Right renal pelvis (tissue), 4 donors: Measurements from ENCODE around the gene ANKS1B. TPM values are rescaled to one million over a fixed set of nuclear protein-coding genes. Genes with fewer than 3 reads are reported as not detected.
"Not testable (repeated sequence)": the region's sequence is repeated elsewhere in the genome, so short reads cannot be mapped to it uniquely, and the experiment has no call there.

ENCODE experiments used
- DNase-seq, 4 donors: peaks; one replicate each; pipeline ENCODE4 v3.0.0-alpha.2; 2013; ENCODE audit warnings: low read depth in 4 of 4, low spot score in 3 of 4, missing footprints in 1 of 4
- polyA plus RNA-seq, 4 donors: library from polyadenylated mRNA; unstranded; fragments of 120-200 nt; gene quantifications; one replicate each; pipeline ENCODE4 v1.2.1, GENCODE V29; 2013; ENCODE audit not compliant: insufficient read length in 4 of 4

The ANKS1B gene
- polyA plus RNA-seq, 4 donors, result 3.1 to 3.9 (median 3.7) TPM

DNA sequence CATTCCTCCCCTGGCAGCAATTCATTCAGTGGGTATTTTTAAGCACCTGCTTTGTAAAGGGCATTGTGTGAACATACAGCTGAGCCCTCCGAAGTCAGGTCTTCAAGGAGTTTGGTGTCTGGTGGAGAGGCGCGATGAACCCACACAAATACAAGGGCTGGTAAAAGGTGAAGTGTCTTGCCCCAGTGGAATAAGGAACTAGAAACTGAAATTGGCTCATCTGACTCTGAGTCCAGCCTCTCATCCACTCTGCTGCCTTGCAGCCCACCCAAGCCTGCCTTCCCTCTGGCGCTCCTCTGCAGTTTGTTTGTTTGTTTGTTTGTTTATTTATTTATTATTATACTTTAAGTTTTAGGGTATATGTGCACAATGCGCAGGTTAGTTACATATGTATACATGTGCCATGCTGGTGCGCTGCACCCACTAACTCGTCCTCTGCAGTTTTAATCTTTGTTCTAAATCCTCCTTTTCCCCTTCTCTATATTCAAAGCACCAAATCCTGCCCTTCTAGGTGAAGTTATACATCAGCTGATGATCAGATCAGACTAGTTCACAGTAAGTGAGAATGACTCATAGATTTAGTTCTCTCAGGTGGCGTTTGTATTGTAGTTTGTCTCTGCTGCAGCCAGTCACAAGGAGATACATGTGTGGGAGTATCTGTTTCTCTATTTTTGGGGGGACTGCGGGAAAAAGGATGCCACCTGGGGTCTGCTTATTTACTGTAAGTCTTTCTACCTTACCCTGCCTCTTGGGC, 945.2 kb downstream of the ANKS1B start:
- DNase-seq, result no peak

GRCh38 chr12:99036566-99036965, 948.2 kb downstream of the ANKS1B start:
- no peak for DNase-seq

DNA sequence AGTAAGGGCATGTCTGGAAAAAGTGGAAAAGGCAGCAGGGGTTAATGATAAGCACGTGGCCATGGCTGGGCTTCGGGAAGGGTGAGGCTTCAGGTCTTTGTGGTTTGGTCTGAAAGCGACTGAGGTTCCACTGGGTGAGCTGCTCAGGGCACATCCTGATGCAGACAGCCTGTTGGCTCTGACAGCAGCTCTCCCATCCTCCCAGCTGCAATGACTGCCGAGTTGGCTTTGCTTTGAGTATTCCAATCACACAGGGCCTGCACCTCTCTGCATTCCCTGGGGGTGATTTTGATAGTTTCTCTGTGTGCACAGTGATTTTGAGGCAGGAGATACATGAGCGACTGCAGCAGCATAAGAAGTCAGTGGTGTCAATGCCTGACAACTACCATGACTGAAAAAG, 948.9 kb downstream of the ANKS1B start:
- DNase-seq, result no peak

DNA sequence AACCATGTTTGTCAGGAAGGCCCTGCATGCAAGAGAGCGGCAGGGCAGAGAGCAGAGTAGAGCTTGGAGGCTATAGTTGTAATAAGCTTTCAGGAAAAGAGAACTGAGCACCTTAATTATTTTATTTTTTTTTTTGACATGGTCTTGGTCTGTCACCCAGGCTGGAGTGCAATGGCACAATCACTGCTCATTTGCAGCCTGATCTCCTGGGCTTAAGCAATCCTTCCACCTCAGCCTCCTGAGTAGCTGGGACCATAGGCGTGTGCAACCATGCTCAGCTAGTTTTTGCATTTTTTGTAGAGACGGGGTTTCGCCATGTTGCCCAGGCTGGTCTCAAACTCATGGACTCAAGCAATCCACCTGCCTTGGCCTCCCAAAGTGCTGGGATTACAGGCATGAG, 950.5 kb downstream of the ANKS1B start:
- DNase-seq, result not testable (repeated sequence)

GRCh38 chr12:99029511-99030271, 955.0 kb downstream of the ANKS1B start:
- DNase-seq, result no peak

- no peak for DNase-seq
These were observed 957.3 kb downstream of the ANKS1B start for GRCh38 chr12:99027461-99027860.

GRCh38 chr12:99027055-99027393, 957.7 kb downstream of the ANKS1B start:
- no peak for DNase-seq

- DNase-seq, result no peak
These were observed 958.2 kb downstream of the ANKS1B start for GRCh38 chr12:99026332-99027054.

GRCh38 chr12:99024870-99025269, 959.9 kb downstream of the ANKS1B start:
- no peak for DNase-seq

- DNase-seq, result no peak
These were observed 960.5 kb downstream of the ANKS1B start for GRCh38 chr12:99024191-99024590.

- no peak for DNase-seq
These were observed 963.9 kb downstream of the ANKS1B start for GRCh38 chr12:99020871-99021270.

DNA sequence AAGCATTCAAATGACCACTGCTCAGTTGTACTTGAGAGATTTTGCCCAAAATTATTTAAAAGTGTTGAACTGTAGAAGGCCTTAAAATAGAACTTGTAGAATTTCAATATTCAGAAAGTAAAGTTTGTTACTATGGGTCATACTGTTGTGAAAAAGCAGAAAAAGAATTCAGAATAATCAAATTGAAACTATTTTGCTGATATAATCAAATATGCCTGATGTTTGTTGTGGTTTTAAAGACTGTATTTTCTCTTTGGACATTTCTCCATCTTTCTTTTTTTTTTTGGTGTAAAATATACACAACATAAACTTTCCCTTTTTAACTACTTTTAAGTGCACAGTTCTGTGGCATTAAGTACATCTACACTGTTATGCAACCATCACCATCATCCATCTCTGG, 964.9 kb downstream of the ANKS1B start:
- no peak for DNase-seq

GRCh38 chr12:99017971-99018370, 966.8 kb downstream of the ANKS1B start:
- DNase-seq, result no peak

GRCh38 chr12:99009654-99010296, 975.0 kb downstream of the ANKS1B start:
- no peak for DNase-seq

DNA sequence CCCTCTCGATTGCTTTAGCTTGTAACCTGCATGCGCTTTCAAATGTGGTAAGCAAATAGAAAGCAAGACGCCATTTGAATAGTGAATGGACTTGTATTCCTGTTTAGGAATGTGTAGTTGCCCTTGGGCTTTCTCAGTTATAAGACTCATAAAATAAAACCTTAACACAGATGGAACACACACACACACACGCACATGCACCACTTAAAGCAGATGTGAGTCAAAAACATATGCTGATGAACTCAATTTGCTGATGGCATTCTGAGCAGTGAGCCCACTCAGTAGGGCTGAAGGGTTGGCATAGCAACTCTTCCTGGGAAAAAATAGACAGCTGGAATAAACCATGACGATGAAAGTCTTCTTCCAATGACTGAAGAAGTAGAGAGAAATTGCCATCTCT, 979.1 kb downstream of the ANKS1B start:
- no peak for DNase-seq

GRCh38 chr12:99004799-99005466, 979.8 kb downstream of the ANKS1B start:
- DNase-seq, result no peak

- no peak for DNase-seq
These were observed 982.0 kb downstream of the ANKS1B start for GRCh38 chr12:99002731-99003130.

DNA sequence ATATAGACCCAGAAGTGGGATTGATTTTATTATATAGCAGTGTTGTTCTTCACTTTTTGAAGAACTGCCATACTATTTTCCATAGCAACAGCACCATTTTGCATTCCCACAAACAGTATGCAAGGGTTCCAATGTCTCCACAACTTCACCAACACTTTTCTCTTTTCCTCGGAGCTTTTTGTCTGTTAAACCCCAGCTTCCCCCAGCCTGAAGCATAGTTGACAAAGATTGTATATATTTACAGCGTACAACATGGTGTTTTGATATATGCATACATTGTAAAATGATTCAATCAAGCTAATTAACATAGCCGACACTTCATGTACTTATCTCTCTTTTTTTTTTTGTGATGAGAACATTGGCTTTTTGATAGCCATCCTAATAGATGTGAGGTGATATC, 982.6 kb downstream of the ANKS1B start:
- DNase-seq, result no peak

GRCh38 chr12:98999559-98999958, 985.2 kb downstream of the ANKS1B start:
- no peak for DNase-seq

DNA sequence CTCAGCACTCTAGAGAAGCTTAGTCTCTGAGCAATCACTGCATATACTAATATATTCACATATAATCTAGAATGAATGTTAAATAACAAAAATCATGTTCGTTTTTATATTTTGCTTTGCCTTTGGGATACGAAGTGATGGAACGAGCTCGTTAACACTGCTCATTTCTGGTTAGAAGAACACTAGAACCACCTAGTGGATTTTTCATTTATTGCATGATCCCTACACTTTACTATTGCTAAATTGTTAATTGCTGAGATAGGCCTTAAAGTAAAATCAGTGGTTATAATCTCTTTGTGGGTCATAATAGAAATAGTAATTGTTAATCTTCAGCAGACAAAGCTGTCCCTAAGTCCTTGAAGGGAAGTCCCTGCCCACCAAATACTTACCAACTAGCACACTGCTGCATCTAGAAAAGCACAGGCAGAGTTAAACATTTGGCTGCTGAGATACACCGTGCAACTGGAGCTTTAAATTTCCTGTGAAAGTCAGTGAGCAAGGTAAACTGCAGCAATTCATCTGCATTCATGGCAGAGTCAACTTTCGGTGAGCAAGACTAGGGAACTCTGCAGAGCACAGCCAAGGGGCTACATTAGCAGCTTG, 985.9 kb downstream of the ANKS1B start:
- DNase-seq, result peak; percentile 31 to 36 (median 34)
